Panc1 (cell line): Measurements from ENCODE around the gene LRMDA. TPM values are rescaled to one million over a fixed set of nuclear protein-coding genes. Genes with fewer than 3 reads are reported as not detected.

ENCODE experiments used
- ATAC-seq: fragments of 200-7000 bp; cut with Tn5 transposase; 2 replicates; pipeline ENCODE4 v1.9.1; 2020; ENCODE audit warnings: mild to moderate bottlenecking, moderate library complexity
- BruUV-seq: library from RNA; stranded (reverse); fragments of 400-500 nt; replicated peaks from 2 replicates; lab custom pipeline; 2021; lab: Mats Ljungman, UMichigan
- CTCF ChIA-PET: fragments of 300-600 bp; sonication (Branson Sonifier 250); formaldehyde crosslinking; loops from one replicate; lab custom pipeline; 2022; ENCODE audit warnings: antibody characterized with exemption; lab: Charles Lee
- POLR2A ChIA-PET: fragments of 300-600 bp; sonication (Branson Sonifier 250); formaldehyde crosslinking; loops from one replicate; lab custom pipeline; 2022; ENCODE audit warnings: antibody characterized with exemption; lab: Charles Lee
- DNase-seq: peaks from one replicate; pipeline ENCODE4 v3.0.0-alpha.2; 2010; ENCODE audit warnings: low read depth, low spot score
- H3K27ac ChIP-seq: 2 replicates; pipeline ENCODE4 v1.5.1; 2011; ENCODE audit warnings: mild to moderate bottlenecking, low read length, inconsistent platforms
- H3K27me3 ChIP-seq: fragments of 200-500 bp; sonication (Bioruptor generic); 2 replicates; pipeline ENCODE4 v1.6.0; 2014; ENCODE audit warnings: low read length, inconsistent platforms; ENCODE audit not compliant: control insufficient read depth, insufficient read depth
- H3K36me3 ChIP-seq: fragments of 200-500 bp; sonication (Bioruptor generic); 2 replicates; pipeline ENCODE4 v1.5.1; 2014; ENCODE audit warnings: inconsistent platforms, mild to moderate bottlenecking, low read length, moderate library complexity; ENCODE audit not compliant: control insufficient read depth, insufficient read depth
- H3K4me1 ChIP-seq: 2 replicates; pipeline ENCODE4 v1.5.1; 2011; ENCODE audit warnings: inconsistent platforms, mild to moderate bottlenecking, low read length, moderate library complexity; ENCODE audit not compliant: control insufficient read depth, insufficient read depth
- H3K4me3 ChIP-seq, 2 experiments: 2 replicates each; pipeline ENCODE4 v1.5.1; 2011 to 2012; ENCODE audit warnings: low read depth in 2 of 2, low read length in 2 of 2, mild to moderate bottlenecking in 2 of 2, inconsistent platforms in 1 of 2, moderate library complexity in 1 of 2
- H3K9me3 ChIP-seq: fragments of 200-500 bp; sonication (Bioruptor generic); 2 replicates; pipeline ENCODE4 v1.5.1; 2014; ENCODE audit warnings: low read depth, mild to moderate bottlenecking, inconsistent platforms, low read length, moderate library complexity; ENCODE audit not compliant: control insufficient read depth, insufficient read depth
- CTCF ChIP-seq: fragments of 450-650 bp; IDR thresholded peaks from 2 replicates; pipeline ENCODE4 v1.5.1; 2017; ENCODE audit warnings: mild to moderate bottlenecking
- POLR2AphosphoS5 ChIP-seq: IDR thresholded peaks from 2 replicates; pipeline ENCODE4 v1.6.1; 2012; ENCODE audit warnings: mild to moderate bottlenecking, low read depth, low read length, moderate library complexity
- REST ChIP-seq, 2 experiments: IDR thresholded peaks; 2 replicates each; pipeline ENCODE4 v1.6.1; 2011 to 2012; ENCODE audit warnings: low read depth in 2 of 2, control low read depth in 1 of 2, low read length in 1 of 2, mild to moderate bottlenecking in 1 of 2, moderate library complexity in 1 of 2; ENCODE audit not compliant: insufficient read depth in 1 of 2
- SIN3A ChIP-seq: IDR thresholded peaks from 2 replicates; pipeline ENCODE4 v1.6.1; 2012; ENCODE audit warnings: low read depth, mild to moderate bottlenecking, low read length, moderate library complexity, borderline replicate concordance; ENCODE audit not compliant: insufficient read depth
- TCF7L2 ChIP-seq: IDR thresholded peaks from 2 replicates; pipeline ENCODE4 v1.6.1; 2011; ENCODE audit warnings: mild to moderate bottlenecking, low read depth, low read length, inconsistent platforms
- in situ Hi-C: cut with HindIII; loops from 2 replicates; pipeline ENCODE4 v1.10.0; 2016; ENCODE audit warnings: low sequenced_read_pairs, low pct_unique_long_range_greater_than_20kb
- intact Hi-C: fragments of 100-400 bp; cut with micrococcal nuclease; formaldehyde crosslinking; loops from one replicate; pipeline ENCODE4 v1.10.0; 2022; ENCODE audit not compliant: unreplicated experiment
- total RNA-seq: library from RNA; stranded (reverse); gene quantifications from one replicate; pipeline ENCODE4 v1.2.1, GENCODE V29; 2021; ENCODE audit not compliant: unreplicated experiment

The LRMDA gene
- total RNA-seq, 1 experiment from 2014 or later: 1.2 TPM

DNA sequence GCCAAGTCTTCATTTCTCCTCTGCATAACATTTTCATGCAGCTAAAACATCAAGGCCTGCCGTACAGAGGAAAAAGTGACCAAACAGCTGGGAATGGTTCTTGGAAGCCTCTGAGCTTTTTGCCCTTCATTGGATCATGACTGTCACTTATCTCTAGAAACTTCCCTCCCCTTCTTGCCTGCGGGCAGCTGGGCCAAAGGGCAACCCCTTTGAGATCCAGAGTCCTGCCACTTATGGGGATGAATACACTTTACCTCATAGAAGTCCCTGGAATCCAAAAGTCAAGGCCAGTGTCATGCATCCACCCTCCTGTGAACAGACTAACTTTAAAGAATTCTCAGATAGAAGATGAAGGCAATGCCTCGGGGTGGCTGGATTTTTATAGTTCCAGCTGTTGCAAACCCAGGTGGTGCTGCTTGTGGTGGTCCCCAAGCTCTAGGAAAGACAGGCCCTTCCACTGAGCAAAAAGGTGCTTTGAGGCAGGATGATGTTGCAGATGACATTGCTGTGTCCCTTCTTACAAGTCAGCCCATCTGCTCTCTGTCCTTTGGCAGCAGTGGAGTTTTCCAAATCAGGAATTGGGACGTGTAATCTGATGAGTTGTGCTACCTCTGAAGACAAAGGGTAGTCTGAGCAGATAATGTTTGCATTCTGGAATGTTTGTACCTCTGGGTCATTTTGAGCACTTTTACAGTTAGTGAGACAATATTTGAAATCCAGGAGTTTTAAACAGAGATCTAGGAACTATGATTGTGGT, 64.2 kb downstream of the LRMDA start:
- no peak overlapping the region for H3K27ac ChIP-seq
- no peaks in the 10 kb centered on the region for H3K36me3 ChIP-seq
- intact Hi-C loops (no loop called here), in situ Hi-C loops (no loop called here)
- H3K27me3 ChIP-seq: no peaks in the 10 kb centered on the region
- no peaks in the 10 kb centered on the region for H3K9me3 ChIP-seq
- no peak for TF ChIP-seq TCF7L2
- TF ChIP-seq CTCF: no peak
- no peak for TF ChIP-seq REST (IDR thresholded peaks at IDR 0.05; ENCODE audit: insufficient read depth in 1 of 2, low read depth in 2 of 2, low read length in 1 of 2)
- TF ChIP-seq SIN3A: no peak
- no peak for TF ChIP-seq POLR2AphosphoS5
- no peaks in the 10 kb centered on the region for H3K4me1 ChIP-seq
- no peak overlapping the region for H3K4me3 ChIP-seq
- no peak for DNase-seq
- BruUV-seq: no TSS peak
- ChIA-PET POLR2A (no interaction called here), CTCF (no interaction called here)
- ATAC-seq: no peak

- in situ Hi-C loops (no loop called here), intact Hi-C loops (no loop called here)
- no peak overlapping the region for H3K4me3 ChIP-seq
- no peaks in the 10 kb centered on the region for H3K4me1 ChIP-seq
- TF ChIP-seq REST (IDR thresholded peaks at IDR 0.05; ENCODE audit: insufficient read depth in 1 of 2, low read depth in 2 of 2, low read length in 1 of 2) (no peak), POLR2AphosphoS5 (no peak), SIN3A (no peak), CTCF (no peak), TCF7L2 (no peak)
- ChIA-PET POLR2A (no interaction called here), CTCF (interaction anchor here (0.6 kb wide), 1 partner anchor 74 kb away, joined by 3 read pairs; no protein-coding TSS in a partner anchor)
- H3K27me3 ChIP-seq: no peaks in the 10 kb centered on the region
- no peaks in the 10 kb centered on the region for H3K9me3 ChIP-seq
- ATAC-seq: no peak
- no peaks in the 10 kb centered on the region for H3K36me3 ChIP-seq
- DNase-seq: no peak
- no peak overlapping the region for H3K27ac ChIP-seq
- no TSS peak for BruUV-seq
Observed at GRCh38 chr10:75496191-75496567, 64.8 kb downstream of the LRMDA start.
